NCI-H82 treated with DMSO at 0.1 percent for 48 hours (cell line): ENCODE results near the gene FGF12.

Source experiments
- DNase-seq: peaks from one replicate; lab custom pipeline; 2025; ENCODE audit not compliant: unreplicated experiment; lab: John Stamatoyannopoulos, UW

FGF12 gene

GRCh38 chr3:192352142-192352541 lies 375.2 kb downstream of the FGF12 start:
- no peak for DNase-seq

- no peak for DNase-seq
Observed at GRCh38 chr3:192351441-192351840, 375.9 kb downstream of the FGF12 start.

- DNase-seq: no peak
Observed at GRCh38 chr3:192340031-192340430, 387.3 kb downstream of the FGF12 start.

GRCh38 chr3:192339214-192339613 lies 388.1 kb downstream of the FGF12 start:
- peak; percentile 88 for DNase-seq

GRCh38 chr3:192336286-192336685 lies 391.1 kb downstream of the FGF12 start:
- DNase-seq: no peak

- no peak for DNase-seq
Observed at GRCh38 chr3:192332386-192333291, 394.7 kb downstream of the FGF12 start.

- no peak for DNase-seq
Observed at GRCh38 chr3:192331749-192332385, 395.5 kb downstream of the FGF12 start.

- DNase-seq: no peak
Observed at GRCh38 chr3:192326656-192327055, 400.7 kb downstream of the FGF12 start.

GRCh38 chr3:192317564-192317963 lies 409.8 kb downstream of the FGF12 start:
- DNase-seq: no peak

GRCh38 chr3:192313605-192314004 lies 413.7 kb downstream of the FGF12 start:
- DNase-seq: peak; percentile 86

- no peak for DNase-seq
Observed at GRCh38 chr3:192307631-192308030, 419.7 kb downstream of the FGF12 start.

- peak; percentile 94 for DNase-seq
Observed at GRCh38 chr3:192303235-192303634, 424.1 kb downstream of the FGF12 start.

- no peak for DNase-seq
Observed at GRCh38 chr3:192302721-192303120, 424.6 kb downstream of the FGF12 start.

- no peak for DNase-seq
Observed at GRCh38 chr3:192299921-192300320, 427.4 kb downstream of the FGF12 start.

- DNase-seq: no peak
Observed at GRCh38 chr3:192296845-192297244, 430.5 kb downstream of the FGF12 start.

- DNase-seq: no peak
Observed at GRCh38 chr3:192284443-192285072, 442.8 kb downstream of the FGF12 start.

- DNase-seq: peak; percentile 100
Observed at GRCh38 chr3:192281207-192281880, 446.0 kb downstream of the FGF12 start.

GRCh38 chr3:192279664-192280063 lies 447.7 kb downstream of the FGF12 start:
- no peak for DNase-seq

GRCh38 chr3:192277477-192277876 lies 449.9 kb downstream of the FGF12 start:
- no peak for DNase-seq

GRCh38 chr3:192275741-192276355 lies 451.5 kb downstream of the FGF12 start:
- DNase-seq: no peak

- no peak for DNase-seq
Observed at GRCh38 chr3:192273697-192274010, 453.7 kb downstream of the FGF12 start.
